A549 (cell line): Measurements from ENCODE around the gene DST. TPM values are rescaled to one million over a fixed set of nuclear protein-coding genes. Genes with fewer than 3 reads are reported as not detected.

Source experiments
- ATAC-seq, 2 experiments: fragments of 200-7000 bp in 1 of 2; fragments of >200 bp in 1 of 2; cut with Nextera tagmentation in 1 of 2; cut with Tn5 transposase in 1 of 2; 3 replicates each; pipeline versions ENCODE4 v1.8.0 to v1.9.1; 2018 to 2020; ENCODE audit warnings: mild to moderate bottlenecking in 1 of 2, moderate library complexity in 1 of 2
- CTCF ChIA-PET: fragments of 300-600 bp; sonication (Branson Sonifier 250); formaldehyde crosslinking; extraction: SDS; loops from one replicate; lab custom pipeline; 2021; ENCODE audit warnings: antibody characterized with exemption, inconsistent platforms; lab: Yijun Ruan, JAX
- POLR2A ChIA-PET: fragments of 350-600 bp; formaldehyde crosslinking; extraction: SDS; loops from one replicate; lab custom pipeline; 2021; ENCODE audit warnings: antibody characterized with exemption, inconsistent platforms; lab: Yijun Ruan, JAX
- DNase-seq, 2 experiments: peaks; one replicate each; pipeline versions ENCODE4 v3.0.0 to v3.0.0-alpha.2; 2011 to 2016; ENCODE audit warnings: low read depth in 1 of 2, low spot score in 1 of 2
- FAIRE-seq: peaks from 2 replicates; lab custom pipeline; 2011; peaks lifted over from hg19 to GRCh38; lab: Jason Lieb, UNC
- H3K27ac ChIP-seq, 2 experiments: fragments of >200 bp; sonication (Bioruptor Twin); formaldehyde crosslinking; 3 replicates each; pipeline ENCODE4 v1.5.1; 2016 to 2017
- H3K4me1 ChIP-seq: fragments of >200 bp; sonication (Bioruptor Twin); formaldehyde crosslinking; 3 replicates; pipeline ENCODE4 v1.6.1; 2016
- H3K4me2 ChIP-seq: fragments of >200 bp; sonication (Bioruptor Twin); formaldehyde crosslinking; 3 replicates; pipeline ENCODE4 v1.6.1; 2016
- H3K4me3 ChIP-seq: fragments of >200 bp; sonication (Bioruptor Twin); formaldehyde crosslinking; 3 replicates; pipeline ENCODE4 v1.5.1; 2016
- H3K9me3 ChIP-seq: fragments of >200 bp; sonication (Bioruptor Twin); formaldehyde crosslinking; 3 replicates; pipeline ENCODE4 v1.6.1; 2016
- BHLHE40 ChIP-seq: IDR thresholded peaks from 2 replicates; pipeline ENCODE4 v1.6.1; 2012; ENCODE audit warnings: low read depth, low read length, inconsistent platforms
- CBX2 ChIP-seq: fragments of 200-600 bp; sonication (generic); IDR thresholded peaks from 2 replicates; pipeline ENCODE4 v1.6.1; 2016; ENCODE audit warnings: low read depth, mild to moderate bottlenecking, borderline replicate concordance
- CHD2 ChIP-seq: fragments of 150-350 bp; IDR thresholded peaks from 2 replicates; pipeline ENCODE4 v1.6.1; 2014; ENCODE audit warnings: low read length; ENCODE audit not compliant: partially characterized antibody
- CHD4 ChIP-seq: fragments of 200-600 bp; sonication (generic); IDR thresholded peaks from 2 replicates; pipeline ENCODE4 v1.6.1; 2016; ENCODE audit warnings: antibody characterized with exemption, mild to moderate bottlenecking, borderline replicate concordance
- EHF ChIP-seq: fragments of 250-450 bp; sonication (Bioruptor Pico); IDR thresholded peaks from 2 replicates; pipeline ENCODE4 v1.5.0; 2020; ENCODE audit warnings: mild to moderate bottlenecking
- EP300 ChIP-seq, 2 experiments: fragments of >200 bp; sonication (Bioruptor Twin); formaldehyde crosslinking; IDR thresholded peaks; 2 replicates in 1 of 2; 3 replicates in 1 of 2; pipeline ENCODE4 v1.6.1; 2016 to 2017
- GATA3 ChIP-seq: IDR thresholded peaks from 2 replicates; pipeline ENCODE4 v1.6.1; 2012; ENCODE audit warnings: borderline replicate concordance
- JUNB ChIP-seq: fragments of >200 bp; sonication (Bioruptor Twin); formaldehyde crosslinking; IDR thresholded peaks from 2 replicates; pipeline ENCODE4 v1.6.1; 2016
- POLR2AphosphoS2 ChIP-seq: conservative IDR thresholded peaks from 2 replicates; pipeline ENCODE4 v1.6.1; 2012; ENCODE audit warnings: low read length, improper control_type of control experiment, inconsistent platforms
- RCOR1 ChIP-seq: fragments of 150-350 bp; IDR thresholded peaks from 2 replicates; pipeline ENCODE4 v1.6.1; 2014; ENCODE audit warnings: antibody characterized with exemption, low read length, low read depth
- TFCP2L1 ChIP-seq: fragments of 250-450 bp; sonication (Bioruptor Pico); IDR thresholded peaks from 2 replicates; pipeline ENCODE4 v1.5.0; 2021; ENCODE audit warnings: mild to moderate bottlenecking
- ZNF302 ChIP-seq: fragments of 250-450 bp; sonication (Bioruptor Pico); IDR thresholded peaks from 2 replicates; pipeline ENCODE4 v1.9.0; 2021; ENCODE audit warnings: inconsistent platforms, mild to moderate bottlenecking, moderate library complexity
- ZSCAN20 ChIP-seq: fragments of 250-450 bp; sonication (Bioruptor Pico); IDR thresholded peaks from 2 replicates; pipeline ENCODE4 v1.8.0; 2022; ENCODE audit warnings: mild to moderate bottlenecking, moderate library complexity
- WGBS: methylation state at CpG from one replicate; pipeline ENCODE4 v1.1.6; 2017; ENCODE audit errors: missing lambda C conversion rate; 5-methylcytosine and 5-hydroxymethylcytosine counted together
- polyA plus RNA-seq, 4 experiments: library from polyadenylated mRNA; depleted of rRNA in 3 of 4; stranded (reverse); fragments of >200 nt; fragmentation: RNase III in 1 of 4; extraction: RNeasy Plus Mini Kit Qiagen cat#74134 plus additional on column Dnase treatment in 1 of 4; gene quantifications; 2 replicates in 3 of 4; 3 replicates in 1 of 4; pipeline ENCODE4 v1.2.3, GENCODE V29; 2011 to 2017
- TF ChIP-seq, protein P1 (sequence below): fragments of 250-450 bp; sonication (Bioruptor Pico); IDR thresholded peaks from 2 replicates; pipeline ENCODE4 v1.5.0; 2020; ENCODE audit warnings: low read depth, mild to moderate bottlenecking, moderate library complexity
- TF ChIP-seq, protein P2 (sequence below): fragments of 450-650 bp; IDR thresholded peaks from 2 replicates; pipeline ENCODE4 v1.6.1; 2014; ENCODE audit warnings: antibody characterized with exemption
- TF ChIP-seq, protein P3 (sequence below): fragments of >200 bp; sonication (Bioruptor Twin); formaldehyde crosslinking; IDR thresholded peaks from 3 replicates; pipeline ENCODE4 v1.5.1; 2016

Gene DST
- polyA plus RNA-seq, 2 of the 4 experiments (the other 2 are of a cell fraction), result 32.4 to 99.0 TPM

DNA sequence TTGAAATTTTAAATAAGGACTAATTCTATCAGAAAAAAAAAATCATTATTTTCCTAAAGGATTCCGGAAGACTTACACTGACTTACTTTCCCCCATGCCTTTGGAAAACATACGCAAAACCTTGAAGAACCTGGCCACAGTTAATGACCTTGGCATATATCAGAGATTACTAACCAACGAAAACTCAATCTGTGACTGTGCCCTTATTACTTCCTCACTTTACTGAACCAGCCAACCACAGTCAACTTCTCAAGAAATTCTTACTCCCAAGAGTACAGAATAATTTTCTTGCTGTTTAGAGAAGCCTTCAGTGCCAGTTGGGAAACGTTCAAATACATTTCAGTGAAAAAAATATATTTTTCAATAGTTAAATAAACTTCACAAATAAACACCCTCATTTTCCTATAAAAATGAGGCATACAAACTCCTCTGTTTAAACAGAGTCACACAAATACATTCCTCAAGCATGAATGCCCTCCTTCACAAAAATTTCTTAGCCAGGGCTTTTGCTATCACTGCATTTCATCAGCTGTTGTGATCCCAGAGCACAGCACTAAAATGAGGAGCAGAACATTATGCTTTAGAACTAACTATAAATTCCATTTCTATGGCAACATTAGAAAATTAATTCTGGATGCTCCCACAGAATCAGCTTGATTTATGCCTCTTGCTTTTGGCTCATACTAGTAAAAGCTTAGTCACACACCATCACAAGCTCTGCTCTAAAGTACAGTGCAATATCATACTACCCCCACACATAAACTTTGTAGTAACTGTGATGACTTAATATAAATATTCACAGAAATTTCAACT, 117.6 kb downstream of the DST start:
- peak; percentile 82 to 83 for ATAC-seq
- H3K27ac ChIP-seq, result peak overlapping the region; percentile 56 to 70
- TF ChIP-seq JUNB (peak; percentile 57), GATA3 (peak; percentile 14; the same call in 1 of the 2 replicates), CBX2 (no peak), EP300 (IDR thresholded peaks at IDR 0.05) (peak in 1 of 2 experiments; percentile 20; a peak in 1 of 5 replicates), EHF (CRISPR knock-in tag) (no peak)
- TF ChIP-seq, all 56 proteins: peak for 3
- 42% methylated on average over 4 of the region's 4 CpGs for WGBS
- H3K4me1 ChIP-seq, result peaks cover 51% of the 10 kb centered on the region
- CTCF ChIA-PET, result interaction anchor here (1.4 kb wide), 1 partner anchor 18 kb away, joined by 4 read pairs; no protein-coding TSS in a partner anchor
- POLR2A ChIA-PET, result interaction anchor here (3.0 kb wide), 1 partner anchor 17 kb away, joined by 20 read pairs; no protein-coding TSS in a partner anchor
- peak overlapping the region; percentile 57 for H3K4me2 ChIP-seq
- H3K4me3 ChIP-seq, result no peak overlapping the region
- no peak for FAIRE-seq
- DNase-seq, result peak in 1 of 2 experiments; percentile 9
- no peaks in the 10 kb centered on the region for H3K9me3 ChIP-seq

DNA sequence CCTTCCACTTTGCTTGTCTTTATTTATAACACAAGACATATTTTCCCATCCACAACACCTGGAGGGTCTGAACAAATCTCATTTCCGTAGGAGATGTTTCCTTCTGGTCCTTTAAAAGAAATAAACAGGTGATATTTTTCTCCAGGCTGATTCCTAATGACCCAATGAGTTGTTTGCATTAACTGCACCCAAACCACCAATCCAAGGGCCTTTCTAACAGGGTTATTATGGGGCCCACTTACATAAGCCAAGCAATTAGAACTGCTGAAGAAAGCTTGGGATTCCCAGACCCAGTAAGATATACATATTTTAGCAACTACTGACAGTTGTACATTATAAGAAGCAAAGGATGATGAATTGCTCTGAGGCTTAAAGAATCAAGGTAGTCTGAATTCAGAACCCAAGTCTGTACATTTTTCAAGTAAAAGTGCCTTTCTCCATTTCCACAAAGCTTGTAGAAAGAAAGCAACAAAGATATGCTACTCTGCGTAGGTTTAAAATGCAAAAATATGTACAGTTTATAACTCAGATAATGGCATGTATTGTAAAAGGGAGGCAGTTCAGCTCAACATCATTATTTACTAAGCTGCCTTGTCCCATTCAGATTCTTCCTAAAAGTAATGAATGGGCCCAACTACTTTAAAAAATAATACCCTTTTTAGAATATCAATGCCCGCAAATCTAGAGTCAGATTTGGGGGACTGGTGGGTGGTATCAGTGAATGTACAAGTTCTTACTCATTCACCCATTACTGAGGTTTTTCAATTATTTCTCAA, 120.0 kb downstream of the DST start:
- Histone ChIP-seq H3K4me1 (peaks cover 36% of the 10 kb centered on the region), H3K9me3 (no peaks in the 10 kb centered on the region), H3K4me2 (no peak overlapping the region), H3K27ac (no peak overlapping the region), H3K4me3 (no peak overlapping the region)
- TF ChIP-seq CHD4 (no peak), ZSCAN20 (CRISPR knock-in tag) (no peak), CBX2 (no peak), CHD2 (no peak), TFCP2L1 (no peak), POLR2AphosphoS2 (no peak), RCOR1 (no peak), BHLHE40 (no peak)
- TF ChIP-seq, protein P1, sequence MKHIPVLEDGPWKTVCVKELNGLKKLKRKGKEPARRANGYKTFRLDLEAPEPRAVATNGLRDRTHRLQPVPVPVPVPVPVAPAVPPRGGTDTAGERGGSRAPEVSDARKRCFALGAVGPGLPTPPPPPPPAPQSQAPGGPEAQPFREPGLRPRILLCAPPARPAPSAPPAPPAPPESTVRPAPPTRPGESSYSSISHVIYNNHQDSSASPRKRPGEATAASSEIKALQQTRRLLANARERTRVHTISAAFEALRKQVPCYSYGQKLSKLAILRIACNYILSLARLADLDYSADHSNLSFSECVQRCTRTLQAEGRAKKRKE (CRISPR knock-in tag), result no peak
- TF ChIP-seq, protein P2, sequence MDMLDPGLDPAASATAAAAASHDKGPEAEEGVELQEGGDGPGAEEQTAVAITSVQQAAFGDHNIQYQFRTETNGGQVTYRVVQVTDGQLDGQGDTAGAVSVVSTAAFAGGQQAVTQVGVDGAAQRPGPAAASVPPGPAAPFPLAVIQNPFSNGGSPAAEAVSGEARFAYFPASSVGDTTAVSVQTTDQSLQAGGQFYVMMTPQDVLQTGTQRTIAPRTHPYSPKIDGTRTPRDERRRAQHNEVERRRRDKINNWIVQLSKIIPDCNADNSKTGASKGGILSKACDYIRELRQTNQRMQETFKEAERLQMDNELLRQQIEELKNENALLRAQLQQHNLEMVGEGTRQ, result no peak
- TF ChIP-seq, protein P3, sequence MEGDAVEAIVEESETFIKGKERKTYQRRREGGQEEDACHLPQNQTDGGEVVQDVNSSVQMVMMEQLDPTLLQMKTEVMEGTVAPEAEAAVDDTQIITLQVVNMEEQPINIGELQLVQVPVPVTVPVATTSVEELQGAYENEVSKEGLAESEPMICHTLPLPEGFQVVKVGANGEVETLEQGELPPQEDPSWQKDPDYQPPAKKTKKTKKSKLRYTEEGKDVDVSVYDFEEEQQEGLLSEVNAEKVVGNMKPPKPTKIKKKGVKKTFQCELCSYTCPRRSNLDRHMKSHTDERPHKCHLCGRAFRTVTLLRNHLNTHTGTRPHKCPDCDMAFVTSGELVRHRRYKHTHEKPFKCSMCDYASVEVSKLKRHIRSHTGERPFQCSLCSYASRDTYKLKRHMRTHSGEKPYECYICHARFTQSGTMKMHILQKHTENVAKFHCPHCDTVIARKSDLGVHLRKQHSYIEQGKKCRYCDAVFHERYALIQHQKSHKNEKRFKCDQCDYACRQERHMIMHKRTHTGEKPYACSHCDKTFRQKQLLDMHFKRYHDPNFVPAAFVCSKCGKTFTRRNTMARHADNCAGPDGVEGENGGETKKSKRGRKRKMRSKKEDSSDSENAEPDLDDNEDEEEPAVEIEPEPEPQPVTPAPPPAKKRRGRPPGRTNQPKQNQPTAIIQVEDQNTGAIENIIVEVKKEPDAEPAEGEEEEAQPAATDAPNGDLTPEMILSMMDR, result no peak
- FAIRE-seq, result no peak
- no peak for ATAC-seq
- no peak for DNase-seq
- WGBS, result 96% methylated on average over 3 of the region's 3 CpGs
- ChIA-PET POLR2A (interaction anchor here (0.6 kb wide), 1 partner anchor 19 kb away, joined by 8 read pairs; no protein-coding TSS in a partner anchor), CTCF (interaction anchor here (0.7 kb wide), 1 partner anchor 20 kb away, joined by 3 read pairs; no protein-coding TSS in a partner anchor)

DNA sequence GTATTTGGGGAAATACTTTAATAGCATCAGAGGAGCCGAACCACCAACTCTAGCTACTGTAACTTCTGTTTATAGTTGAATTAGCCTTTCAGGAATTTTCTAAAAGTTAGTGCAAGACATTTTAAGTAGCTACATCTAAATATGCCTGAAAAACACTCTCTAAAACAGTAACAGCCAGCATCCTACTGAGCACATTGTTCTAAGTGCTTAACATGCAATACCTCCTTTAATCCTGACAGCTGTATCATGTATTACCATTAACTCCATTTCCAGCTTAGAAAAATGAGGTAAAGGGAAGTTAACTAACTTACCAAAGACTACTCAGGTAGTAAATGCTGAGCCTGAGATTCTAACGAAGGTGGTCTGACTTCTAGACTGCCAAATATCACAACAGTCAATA, 120.7 kb downstream of the DST start:
- CTCF ChIA-PET, result no interaction called here
- Histone ChIP-seq H3K4me2 (no peak overlapping the region), H3K27ac (no peak overlapping the region), H3K4me3 (no peak overlapping the region), H3K9me3 (no peaks in the 10 kb centered on the region), H3K4me1 (peaks cover 36% of the 10 kb centered on the region)
- no peak for FAIRE-seq
- DNase-seq, result no peak
- no peak for ATAC-seq
- POLR2A ChIA-PET, result interaction anchor here (0.6 kb wide), 1 partner anchor 20 kb away, joined by 8 read pairs; no protein-coding TSS in a partner anchor
- no peak for TF ChIP-seq GATA3
- TF ChIP-seq ZNF302 (CRISPR knock-in tag), result no peak
- 91% methylated on average over 2 of the region's 2 CpGs for WGBS
